Spleen (tissue), 7 donors: ENCODE results near the gene TSPAN33.

Experiments
- CTCF ChIP-seq, 11 experiments: fragments of 200-600 bp in 7 of 11; fragments of 450-650 bp in 4 of 11; sonication (generic) in 4 of 11; IDR thresholded peaks in 8 of 11; conservative IDR thresholded peaks in 3 of 11; 1 replicate in 7 of 11; 2 replicates in 4 of 11; pipeline versions ENCODE4 v1.4.0 to v1.8.0; 2016 to 2021; ENCODE audit warnings: antibody characterized with exemption in 11 of 11, inconsistent platforms in 4 of 11, mild to moderate bottlenecking in 1 of 11
- POLR2A ChIP-seq, 3 donors: fragments of 450-650 bp; IDR thresholded peaks; one replicate each; pipeline ENCODE4 v1.5.1; 2017; ENCODE audit warnings: antibody characterized with exemption in 3 of 3, mild to moderate bottlenecking in 1 of 3
- POLR2AphosphoS5 ChIP-seq, 3 donors: sonication (generic); formaldehyde crosslinking; IDR thresholded peaks; one replicate each; pipeline ENCODE4 v1.5.1; 2017; ENCODE audit warnings: antibody characterized with exemption in 3 of 3
- donor health status: DM: no; HTN: no; CAD: no; lungs with moderate emphysema.
- donor health status: DM: no; HTN: no; CAD: no.
- donor health status: DM: no; HTN: no; CAD: no.

- TF ChIP-seq CTCF (IDR thresholded peaks at IDR 0.05 in 8 of 11, conservative IDR thresholded peaks at IDR 0.05 in 3 of 11) (no peak), POLR2A (IDR thresholded peaks at IDR 0.05) (no peak), POLR2AphosphoS5 (IDR thresholded peaks at IDR 0.05) (no peak)
These were observed 45.3 kb downstream of the TSPAN33 start for GRCh38 chr7:129189661-129190310.
